ENCODE data around the gene SMARCC1. TPM values are rescaled to one million over a fixed set of nuclear protein-coding genes. Genes with fewer than 3 reads are reported as not detected.
"Not testable (repeated sequence)": the region's sequence is repeated elsewhere in the genome, so short reads cannot be mapped to it uniquely, and the experiment has no call there.

SMARCC1 gene
- total RNA-seq (2014; rRNA removed; shearing (Covaris generic)): 34.6 and 37.9 TPM in 2 replicates

DNA sequence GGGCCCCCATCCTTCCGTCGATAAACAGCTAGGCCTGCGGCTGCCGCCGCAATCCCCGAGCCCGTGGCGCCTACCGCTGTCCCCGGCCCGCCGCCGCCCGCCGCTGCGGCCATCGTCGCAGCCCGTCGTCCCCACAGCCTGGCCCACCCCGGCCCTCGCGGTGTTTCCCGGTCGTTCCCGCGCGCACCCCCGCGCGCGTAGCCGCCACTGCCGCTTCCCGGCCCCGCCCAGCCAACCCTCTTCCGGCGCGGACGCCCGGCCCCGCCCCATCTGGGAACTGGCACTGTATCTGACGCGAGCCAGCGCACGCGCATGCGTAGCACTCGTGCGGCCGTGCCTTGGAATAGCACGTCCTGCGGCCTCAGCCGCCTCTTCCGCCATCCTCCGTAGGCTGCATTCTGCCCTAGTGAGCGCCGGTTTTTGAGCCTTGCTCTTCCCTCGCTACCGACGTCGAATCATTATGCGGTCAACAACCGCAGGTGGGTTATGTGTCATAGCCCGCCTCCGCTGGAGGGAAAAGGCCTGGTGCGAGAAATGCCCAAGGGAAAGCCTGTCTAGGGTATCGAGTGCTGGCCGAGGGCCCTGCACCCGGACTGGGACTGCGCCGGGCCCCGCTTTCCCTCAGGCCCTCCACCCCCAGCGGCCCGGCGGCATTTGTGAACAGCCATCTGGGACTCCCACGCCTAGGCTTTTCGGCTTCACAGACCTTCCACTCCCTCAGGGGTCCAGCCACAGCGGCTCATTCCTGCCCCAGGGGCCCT, at the start of gene SMARCC1:
TSS of gene SMARCC1 (minus strand) at position 209 of the 761 bp plus-strand sequence. CDS start at position 113, 96 bp downstream.
- H3K27ac ChIP-seq: peak within 1 kb of the TSS; percentile 92
- H3K4me1 ChIP-seq (replicated peaks): peaks cover 5% of the 10 kb centered on the region; the same call in 1 of the 2 replicates
- no peaks in the 10 kb centered on the region for H3K9me3 ChIP-seq (replicated peaks)
- peak; percentile 89 to 97 for DNase-seq (ENCODE audit: low read depth in 1 of 2, low spot score in 2 of 2)
- peak within 1 kb of the TSS; percentile 95 for H3K4me3 ChIP-seq
- H3K36me3 ChIP-seq: peaks cover 10% of the 10 kb centered on the region
- H3K27me3 ChIP-seq (replicated peaks): no peaks in the 10 kb centered on the region

DNA sequence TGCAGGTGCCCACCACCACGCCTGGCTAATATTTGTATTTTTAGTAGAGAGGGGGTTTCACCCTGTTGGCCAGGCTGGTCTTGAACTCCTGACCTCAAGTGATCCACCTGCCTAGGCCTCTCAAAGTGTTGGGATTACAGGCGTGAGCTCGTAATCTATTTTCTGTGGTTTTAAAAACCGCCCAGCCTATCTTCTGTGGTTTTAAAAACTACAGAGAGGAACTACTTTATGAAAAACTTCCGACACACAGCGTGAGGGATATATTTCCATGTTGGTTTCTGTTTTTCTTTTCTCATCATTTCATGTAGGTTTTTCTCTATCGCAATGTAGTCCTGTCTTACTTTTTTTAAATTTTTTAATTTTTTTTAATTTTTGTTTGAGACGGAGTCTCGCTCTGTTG, 47.8 kb upstream of the SMARCC1 start:
- not testable (repeated sequence) for H3K27ac ChIP-seq; H3K27me3 ChIP-seq (replicated peaks); H3K9me3 ChIP-seq (replicated peaks); DNase-seq (ENCODE audit: low read depth in 1 of 2, low spot score in 2 of 2); H3K4me3 ChIP-seq
- Histone ChIP-seq H3K36me3 (peaks cover 72% of the 10 kb centered on the region), H3K4me1 (replicated peaks) (peaks cover 15% of the 10 kb centered on the region)

DNA sequence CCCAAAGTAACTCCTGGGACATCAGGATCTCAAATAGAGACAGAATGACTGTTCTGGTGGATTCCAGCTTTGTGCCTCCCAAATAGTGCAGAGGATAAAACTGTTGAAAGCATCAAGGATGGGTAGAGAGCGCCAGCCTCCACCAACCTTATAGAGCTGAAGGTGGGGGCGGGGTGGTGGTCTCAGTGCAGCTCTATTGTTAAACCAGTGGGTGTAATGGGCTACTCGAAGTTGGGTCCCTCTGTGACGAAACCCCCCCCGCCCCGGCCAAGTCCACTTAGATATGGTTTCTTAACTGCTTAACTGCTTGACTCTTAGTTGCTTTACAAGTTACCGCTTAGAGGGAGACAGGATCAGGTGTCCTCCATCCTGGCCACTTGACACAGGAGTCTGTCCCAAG, 43.9 kb upstream of the SMARCC1 start:
- Histone ChIP-seq H3K9me3 (replicated peaks) (no peaks in the 10 kb centered on the region), H3K27ac (no peak overlapping the region), H3K36me3 (peaks cover 50% of the 10 kb centered on the region), H3K4me1 (replicated peaks) (peaks cover 20% of the 10 kb centered on the region), H3K27me3 (replicated peaks) (no peaks in the 10 kb centered on the region), H3K4me3 (peak overlapping the region; percentile 96)
- DNase-seq (ENCODE audit: low read depth in 1 of 2, low spot score in 2 of 2): no peak

DNA sequence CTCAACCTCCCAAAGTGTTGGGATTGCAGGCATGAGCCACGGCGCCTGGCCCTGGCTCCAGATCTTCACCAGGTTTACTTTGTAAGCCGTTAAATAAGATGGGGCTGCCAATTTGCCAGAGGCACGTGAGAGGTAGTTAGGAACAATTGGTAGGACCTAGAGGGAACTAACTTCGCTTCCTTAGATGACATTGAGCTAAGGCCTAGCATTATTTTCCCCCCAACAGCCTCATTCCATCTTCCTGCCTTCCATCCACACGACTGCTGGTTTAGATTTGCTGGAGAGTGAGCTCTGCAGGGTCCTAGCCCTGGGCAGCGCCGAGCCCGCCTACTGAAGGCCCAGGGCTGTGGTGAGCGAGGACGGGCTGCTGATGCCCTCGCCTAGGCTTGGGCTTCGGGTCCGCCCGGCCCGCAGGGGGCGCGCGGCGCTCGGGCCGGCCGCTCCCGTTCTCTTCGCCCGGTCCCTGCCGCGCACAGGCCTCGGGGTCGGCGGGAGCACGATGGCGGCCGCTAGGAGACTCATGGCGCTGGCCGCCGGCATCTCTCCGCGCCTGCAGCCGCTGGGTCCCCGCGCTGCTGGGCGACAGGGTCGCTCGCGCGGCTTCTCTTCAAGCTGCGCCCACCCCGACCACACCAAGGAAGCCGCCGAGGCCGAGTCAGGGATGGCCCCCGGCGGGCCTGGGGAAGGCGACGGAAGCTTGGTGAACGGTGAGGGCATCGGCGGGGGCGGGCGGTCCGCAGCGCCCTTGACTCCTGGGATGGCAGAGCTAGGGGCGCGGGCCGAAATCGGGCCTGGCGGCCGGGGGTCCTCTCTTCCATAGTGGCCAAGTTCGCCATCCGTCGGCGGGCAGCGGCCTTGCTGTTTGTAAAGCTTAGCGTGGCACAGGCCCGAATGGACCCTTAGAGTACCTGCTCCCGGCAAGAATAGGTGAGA, 43.1 kb upstream of the SMARCC1 start:
- H3K27me3 ChIP-seq (replicated peaks): no peaks in the 10 kb centered on the region
- peak overlapping the region; percentile 96 for H3K4me3 ChIP-seq
- H3K27ac ChIP-seq: peak overlapping the region; percentile 69
- peak; percentile 76 to 79 for DNase-seq (ENCODE audit: low read depth in 1 of 2, low spot score in 2 of 2)
- peaks cover 20% of the 10 kb centered on the region for H3K4me1 ChIP-seq (replicated peaks)
- H3K9me3 ChIP-seq (replicated peaks): no peaks in the 10 kb centered on the region
- H3K36me3 ChIP-seq: peaks cover 46% of the 10 kb centered on the region

DNA sequence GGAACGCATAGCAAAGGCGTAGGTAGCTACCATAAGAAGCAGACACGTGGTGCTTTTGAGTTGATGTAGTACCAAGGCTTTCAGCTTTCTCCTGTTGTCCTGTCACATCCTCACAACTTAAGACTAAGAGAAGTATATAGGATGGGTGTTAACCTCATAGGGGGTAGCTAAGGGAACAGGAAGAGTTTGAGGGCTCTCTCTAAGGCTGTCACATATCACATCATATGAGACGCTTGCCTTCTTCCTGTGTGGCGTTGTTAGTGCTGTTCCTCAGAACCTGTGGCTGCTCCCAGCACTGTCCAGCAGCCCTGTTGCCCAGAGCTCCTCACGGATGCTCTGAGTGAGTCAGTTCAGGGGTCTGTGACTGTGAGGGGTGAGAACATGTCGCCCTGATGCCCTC, 35.9 kb upstream of the SMARCC1 start:
- Histone ChIP-seq H3K36me3 (peaks cover 18% of the 10 kb centered on the region), H3K27ac (no peak overlapping the region), H3K27me3 (replicated peaks) (no peaks in the 10 kb centered on the region), H3K9me3 (replicated peaks) (no peaks in the 10 kb centered on the region), H3K4me1 (replicated peaks) (no peaks in the 10 kb centered on the region), H3K4me3 (no peak overlapping the region)
- no peak for DNase-seq (ENCODE audit: low read depth in 1 of 2, low spot score in 2 of 2)

DNA sequence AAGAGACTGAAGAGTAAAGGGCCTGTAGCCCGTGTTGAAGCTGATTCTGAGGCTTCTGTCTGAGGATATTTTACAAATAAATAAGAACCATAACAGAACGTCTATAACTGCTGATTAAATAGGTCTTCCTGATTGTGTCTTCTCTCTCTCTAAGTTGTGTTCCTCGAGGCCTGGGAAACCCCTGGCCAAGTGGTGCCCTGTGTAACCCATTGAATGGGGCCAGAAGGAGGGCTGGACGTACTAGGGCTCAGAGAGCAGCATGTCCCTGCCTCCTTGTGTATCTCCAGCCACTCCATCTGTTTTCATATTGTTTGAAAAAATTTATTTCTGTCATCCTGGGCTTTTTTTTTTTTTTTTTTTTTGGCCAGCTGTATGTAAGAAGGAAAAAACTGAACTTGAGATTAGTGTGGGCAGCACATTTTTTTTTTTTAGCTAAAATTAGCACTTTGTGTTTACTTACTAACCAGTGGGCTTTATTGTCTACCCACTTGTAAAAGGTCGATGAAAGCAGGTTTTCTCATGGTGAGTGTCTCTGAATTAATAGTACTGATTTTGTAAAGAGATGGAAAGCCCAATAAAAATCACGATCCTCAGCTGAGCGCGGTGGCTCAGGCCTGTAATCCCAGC, 32.0 kb upstream of the SMARCC1 start:
- H3K27ac ChIP-seq: no peak overlapping the region
- no peak for DNase-seq (ENCODE audit: low read depth in 1 of 2, low spot score in 2 of 2)
- H3K4me3 ChIP-seq: no peak overlapping the region
- H3K9me3 ChIP-seq (replicated peaks): no peaks in the 10 kb centered on the region
- no peaks in the 10 kb centered on the region for H3K4me1 ChIP-seq (replicated peaks)
- peaks cover 32% of the 10 kb centered on the region for H3K36me3 ChIP-seq
- H3K27me3 ChIP-seq (replicated peaks): no peaks in the 10 kb centered on the region

DNA sequence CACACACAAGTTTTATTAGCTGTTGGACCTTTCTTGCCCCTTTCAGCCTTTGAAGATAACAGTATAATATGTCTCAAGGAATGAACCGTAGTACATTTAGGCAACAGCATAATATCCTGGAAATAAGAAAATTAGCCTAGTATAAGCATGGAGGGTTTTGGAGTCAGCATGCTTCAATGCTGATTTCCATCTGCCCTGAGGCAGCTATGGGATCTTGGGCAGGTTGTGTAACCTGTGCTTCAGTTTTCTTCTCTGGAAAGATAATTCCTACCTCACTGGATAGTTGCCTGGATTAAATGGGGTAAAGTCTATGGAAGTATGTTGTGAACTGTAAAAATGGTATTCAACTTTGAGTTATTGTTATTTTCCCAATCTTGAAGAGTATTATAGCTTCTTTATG, 22.9 kb upstream of the SMARCC1 start:
- H3K4me3 ChIP-seq: no peak overlapping the region
- no peak for DNase-seq (ENCODE audit: low read depth in 1 of 2, low spot score in 2 of 2)

DNA sequence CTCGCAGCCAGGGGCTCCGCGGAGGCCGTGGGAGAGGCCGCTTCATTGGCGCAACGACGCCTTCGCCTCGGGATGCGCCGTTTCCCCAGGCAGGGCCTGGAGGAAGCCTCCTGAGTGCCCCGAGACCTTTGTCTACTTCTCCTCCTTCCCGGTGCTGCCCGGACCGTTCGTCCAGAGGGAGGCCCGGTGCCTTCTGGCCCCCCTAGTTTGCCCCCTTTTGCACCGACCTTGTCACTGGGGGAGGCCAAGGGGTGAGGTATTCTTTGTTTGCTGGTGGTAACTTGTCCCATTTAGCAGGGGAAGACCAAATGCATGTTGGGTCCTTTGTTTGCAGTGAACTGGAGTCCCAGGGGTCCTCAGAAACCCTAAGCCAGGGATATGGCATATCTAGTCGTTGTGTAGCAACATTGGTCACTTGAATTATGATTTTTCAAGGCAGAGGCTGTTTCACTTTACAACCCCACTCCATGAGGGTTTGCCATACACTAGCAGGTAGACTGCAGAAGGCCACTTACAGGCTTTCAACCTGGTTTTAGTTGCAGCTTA, 21.9 kb upstream of the SMARCC1 start:
- no peaks in the 10 kb centered on the region for H3K27me3 ChIP-seq (replicated peaks)
- peak overlapping the region; percentile 74 for H3K4me3 ChIP-seq
- peak overlapping the region; percentile 97 for H3K27ac ChIP-seq
- H3K9me3 ChIP-seq (replicated peaks): no peaks in the 10 kb centered on the region
- DNase-seq (ENCODE audit: low read depth in 1 of 2, low spot score in 2 of 2): no peak
- H3K4me1 ChIP-seq (replicated peaks): peaks cover 13% of the 10 kb centered on the region
- H3K36me3 ChIP-seq: peaks cover 11% of the 10 kb centered on the region; the same call in 1 of the 2 replicates

More for the DNA sequence above, 22.9 kb upstream of the SMARCC1 start:
- H3K9me3 ChIP-seq (replicated peaks): no peaks in the 10 kb centered on the region
- H3K36me3 ChIP-seq: peaks cover 11% of the 10 kb centered on the region
- H3K27me3 ChIP-seq (replicated peaks): no peaks in the 10 kb centered on the region
- no peak overlapping the region for H3K27ac ChIP-seq
- peaks cover 13% of the 10 kb centered on the region for H3K4me1 ChIP-seq (replicated peaks)

DNA sequence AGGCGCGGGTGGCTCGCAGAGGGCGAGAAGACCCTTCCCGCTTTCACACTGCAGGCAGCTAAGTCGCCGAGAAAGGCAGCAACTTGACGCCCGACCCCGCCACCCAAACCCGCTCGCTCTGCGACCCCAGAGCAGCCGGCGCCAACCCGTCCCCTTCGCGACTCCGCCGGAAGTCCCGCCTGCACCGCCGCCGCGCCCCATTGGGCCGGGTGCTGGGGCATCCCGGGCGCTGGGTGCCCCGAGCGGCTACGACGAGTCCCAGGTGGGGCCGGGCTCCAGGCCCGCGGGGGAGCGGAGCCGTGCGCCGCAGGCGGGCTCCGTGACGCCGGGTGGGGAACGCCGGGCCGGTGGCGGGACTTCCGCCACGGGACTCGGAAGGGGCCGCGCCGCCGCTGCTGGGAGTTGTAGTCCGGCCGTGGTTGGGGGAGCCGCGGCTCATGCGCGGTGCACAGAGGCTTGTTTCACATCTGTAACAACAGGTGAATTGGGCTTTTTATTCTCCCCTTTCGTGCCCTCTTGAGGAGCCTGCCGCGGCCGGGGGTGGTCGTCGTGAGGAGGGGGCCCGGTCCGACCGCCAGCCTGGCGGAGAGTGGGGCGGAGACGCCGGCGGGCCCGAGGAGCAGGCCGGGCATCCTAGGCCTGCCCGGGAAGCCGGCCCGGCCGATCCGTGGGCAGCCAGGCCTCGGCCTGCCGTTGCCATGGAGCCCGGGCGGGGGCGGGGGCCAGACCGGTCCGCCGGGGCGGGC, 21.2 kb upstream of the SMARCC1 start, which contains the start of gene DHX30:
TSS of gene DHX30 (plus strand) at position 405 of the 746 bp plus-strand sequence. CDS start 7,546 bp downstream, outside the sequence.
- Histone ChIP-seq H3K36me3 (peaks cover 11% of the 10 kb centered on the region; the same call in 1 of the 2 replicates), H3K27ac (peak within 1 kb of the TSS; percentile 97), H3K4me3 (peak within 1 kb of the TSS; percentile 74), H3K9me3 (replicated peaks) (no peaks in the 10 kb centered on the region), H3K4me1 (replicated peaks) (peaks cover 13% of the 10 kb centered on the region), H3K27me3 (replicated peaks) (no peaks in the 10 kb centered on the region)
- DNase-seq (ENCODE audit: low read depth in 1 of 2, low spot score in 2 of 2): peak; percentile 79 to 86

DNA sequence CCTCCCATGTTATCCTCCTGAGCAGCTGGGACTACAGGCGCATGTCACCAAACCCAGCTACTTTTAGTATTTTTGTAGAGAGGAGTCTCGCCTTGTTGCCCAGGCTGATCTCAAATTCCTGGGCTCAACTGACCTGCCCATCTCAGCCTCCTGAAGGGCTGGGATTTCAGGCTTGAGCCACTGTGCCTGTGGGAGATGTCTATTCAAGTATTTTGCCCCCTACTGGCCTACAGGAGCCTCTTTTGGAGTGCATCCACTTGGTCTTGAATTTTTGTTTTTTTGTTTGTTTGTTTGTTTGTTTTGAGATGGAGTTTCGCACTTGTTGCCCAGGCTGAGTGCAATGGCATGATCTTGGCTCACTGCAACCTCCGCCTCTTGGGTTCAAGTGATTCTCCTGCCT, 18.0 kb upstream of the SMARCC1 start:
- Histone ChIP-seq H3K9me3 (replicated peaks) (no peaks in the 10 kb centered on the region), H3K27me3 (replicated peaks) (no peaks in the 10 kb centered on the region), H3K36me3 (peaks cover 3% of the 10 kb centered on the region; the same call in 1 of the 2 replicates), H3K4me3 (no peak overlapping the region), H3K4me1 (replicated peaks) (peaks cover 18% of the 10 kb centered on the region), H3K27ac (no peak overlapping the region)
- no peak for DNase-seq (ENCODE audit: low read depth in 1 of 2, low spot score in 2 of 2)

DNA sequence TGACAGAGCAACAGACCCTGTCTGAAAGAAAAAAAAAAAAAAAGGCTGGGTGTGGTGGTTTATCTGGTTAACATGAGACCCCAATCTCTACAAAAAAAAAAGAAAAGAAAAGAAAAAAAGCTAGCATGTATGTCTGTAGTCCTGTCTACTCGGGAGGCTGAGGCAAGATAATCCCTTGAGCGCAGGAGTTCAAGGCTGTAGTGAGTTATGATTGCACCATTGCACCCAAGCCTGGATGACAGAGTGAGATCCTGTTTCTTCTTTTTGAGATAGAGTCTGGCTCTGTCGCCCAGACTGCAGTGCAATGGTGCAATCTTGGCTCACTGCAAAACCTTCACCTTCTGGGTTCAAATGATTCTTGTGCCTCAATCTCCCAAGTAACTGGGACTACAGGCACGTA, 12.9 kb upstream of the SMARCC1 start:
- Histone ChIP-seq H3K9me3 (replicated peaks) (no peaks in the 10 kb centered on the region), H3K27ac (no peak overlapping the region), H3K36me3 (no peaks in the 10 kb centered on the region), H3K27me3 (replicated peaks) (no peaks in the 10 kb centered on the region), H3K4me1 (replicated peaks) (peaks cover 5% of the 10 kb centered on the region; the same call in 1 of the 2 replicates), H3K4me3 (no peak overlapping the region)
- DNase-seq (ENCODE audit: low read depth in 1 of 2, low spot score in 2 of 2): no peak

DNA sequence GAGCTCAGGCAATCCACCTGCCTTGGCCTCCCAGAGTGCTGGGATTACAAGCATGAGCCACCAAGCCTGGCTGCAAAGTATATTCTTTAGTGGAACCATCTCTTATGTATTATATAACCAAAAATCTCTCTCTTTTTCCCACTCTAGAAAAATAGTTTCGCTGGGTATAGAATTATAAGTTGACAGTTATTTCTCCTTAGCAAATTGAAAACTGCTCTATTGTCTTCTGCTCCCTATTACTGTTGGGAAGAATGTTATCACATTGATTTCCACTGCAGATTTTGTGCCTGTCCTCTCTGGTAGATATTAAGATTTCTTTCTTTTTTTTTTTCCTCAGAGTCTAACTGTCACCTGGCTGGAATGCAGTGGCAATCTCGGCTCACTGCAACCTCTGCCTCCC, 11.0 kb upstream of the SMARCC1 start:
- Histone ChIP-seq H3K36me3 (no peaks in the 10 kb centered on the region), H3K4me1 (replicated peaks) (peaks cover 9% of the 10 kb centered on the region), H3K9me3 (replicated peaks) (no peaks in the 10 kb centered on the region), H3K27ac (no peak overlapping the region), H3K4me3 (no peak overlapping the region), H3K27me3 (replicated peaks) (no peaks in the 10 kb centered on the region)
- DNase-seq (ENCODE audit: low read depth in 1 of 2, low spot score in 2 of 2): no peak
